ENCODE measurements around the gene PDXK. TPM values are rescaled to one million over a fixed set of nuclear protein-coding genes. Genes with fewer than 3 reads are reported as not detected.

PDXK gene
- polyA plus RNA-seq, 1 of the 3 experiments (the other 2 are of a cell fraction): 85.7 TPM

DNA sequence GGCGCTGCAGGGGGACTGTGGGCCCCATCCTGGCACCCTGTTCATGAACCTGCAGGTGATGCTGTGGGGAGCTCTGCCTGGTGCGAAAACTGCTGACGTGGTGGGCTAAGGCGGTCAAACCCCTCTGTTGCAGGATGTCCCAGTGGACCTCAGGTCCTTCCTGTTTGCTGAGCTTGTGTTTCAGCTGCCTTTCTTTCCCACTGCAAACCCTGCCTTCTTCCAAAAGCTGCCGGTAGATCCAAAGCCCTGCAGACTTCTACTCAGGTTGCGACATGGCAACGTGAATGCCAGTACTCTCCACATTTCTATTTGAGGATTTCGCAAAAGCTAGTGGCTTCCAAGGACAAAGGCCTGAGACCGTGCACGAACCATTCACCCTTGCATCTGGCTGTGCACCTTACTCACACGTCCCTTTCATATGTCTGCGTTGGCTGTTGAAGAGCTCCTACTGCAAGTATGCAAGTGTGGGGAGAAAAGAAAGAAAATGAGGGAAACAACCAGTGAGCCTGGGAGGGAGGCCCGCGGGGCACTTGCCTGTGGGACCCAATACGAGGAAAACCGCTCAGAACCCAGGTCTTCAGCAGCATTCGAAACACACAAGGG, 64.3 kb downstream of the PDXK start:
- TF ChIP-seq, protein P1, sequence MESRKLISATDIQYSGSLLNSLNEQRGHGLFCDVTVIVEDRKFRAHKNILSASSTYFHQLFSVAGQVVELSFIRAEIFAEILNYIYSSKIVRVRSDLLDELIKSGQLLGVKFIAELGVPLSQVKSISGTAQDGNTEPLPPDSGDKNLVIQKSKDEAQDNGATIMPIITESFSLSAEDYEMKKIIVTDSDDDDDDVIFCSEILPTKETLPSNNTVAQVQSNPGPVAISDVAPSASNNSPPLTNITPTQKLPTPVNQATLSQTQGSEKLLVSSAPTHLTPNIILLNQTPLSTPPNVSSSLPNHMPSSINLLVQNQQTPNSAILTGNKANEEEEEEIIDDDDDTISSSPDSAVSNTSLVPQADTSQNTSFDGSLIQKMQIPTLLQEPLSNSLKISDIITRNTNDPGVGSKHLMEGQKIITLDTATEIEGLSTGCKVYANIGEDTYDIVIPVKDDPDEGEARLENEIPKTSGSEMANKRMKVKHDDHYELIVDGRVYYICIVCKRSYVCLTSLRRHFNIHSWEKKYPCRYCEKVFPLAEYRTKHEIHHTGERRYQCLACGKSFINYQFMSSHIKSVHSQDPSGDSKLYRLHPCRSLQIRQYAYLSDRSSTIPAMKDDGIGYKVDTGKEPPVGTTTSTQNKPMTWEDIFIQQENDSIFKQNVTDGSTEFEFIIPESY (IDR thresholded peaks at IDR 0.05; ENCODE audit: borderline replicate concordance, low read depth): no peak
- Histone ChIP-seq H4K20me1 (ENCODE audit: insufficient read depth) (no peaks in the 10 kb centered on the region), H2AFZ (ENCODE audit: low read depth) (no peak overlapping the region), H3K36me3 (replicated peaks in 1 of 2; ENCODE audit: control insufficient read depth in 1 of 2, insufficient read depth in 2 of 2, low read length in 1 of 2) (no peaks in the 10 kb centered on the region), H3F3A (replicated peaks; ENCODE audit: insufficient read depth) (peaks cover 4% of the 10 kb centered on the region), H3K9me2 (no peaks in the 10 kb centered on the region), H3K4me3 (ENCODE audit: low read depth in 2 of 2, low read length in 1 of 2) (no peak overlapping the region), H3K27me3 (ENCODE audit: insufficient read depth) (no peaks in the 10 kb centered on the region), H3K9ac (no peak overlapping the region), H3K79me2 (ENCODE audit: insufficient read depth) (no peaks in the 10 kb centered on the region), H3K4me1 (ENCODE audit: control insufficient read depth in 1 of 2, insufficient read depth in 2 of 2, low read depth in 1 of 2, low read length in 1 of 2) (no peaks in the 10 kb centered on the region), H3K4me2 (no peak overlapping the region), H3K9me3 (no peaks in the 10 kb centered on the region), H3K27ac (ENCODE audit: low read depth in 2 of 2, low read length in 1 of 2) (no peak overlapping the region)
- ChIA-PET POLR2A (no interaction called here), CTCF (no interaction called here)
- 75% methylated on average over 17 of the region's 17 CpGs for WGBS (ENCODE audit: low lambda C conversion rate)
- no peak for DNase-seq

DNA sequence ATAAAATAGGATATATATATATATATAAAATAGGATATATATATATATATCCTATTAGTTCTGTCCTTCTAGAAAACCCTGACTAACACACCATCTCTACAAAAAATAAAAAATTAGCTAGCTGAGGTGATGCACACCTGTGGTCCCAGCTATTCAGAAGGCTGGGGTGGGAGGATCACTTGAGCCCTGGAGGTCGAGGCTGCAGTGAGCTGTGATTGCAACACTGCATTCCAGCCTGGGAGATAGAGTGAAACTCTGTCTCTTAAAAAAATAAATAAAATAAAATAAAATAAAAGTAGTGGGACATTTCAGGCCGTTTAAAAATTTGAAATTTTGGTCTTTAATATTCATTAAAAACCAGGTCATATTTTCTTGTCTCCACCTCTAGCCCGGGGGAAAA, 66.2 kb downstream of the PDXK start:
- no peak for TF ChIP-seq GATA2 (CRISPR knock-in tag; IDR thresholded peaks at IDR 0.05)
- no peak for TF ChIP-seq CHD2 (IDR thresholded peaks at IDR 0.05; ENCODE audit: low read length, partially characterized antibody)
- no peak for TF ChIP-seq FOXJ3 (CRISPR knock-in tag; IDR thresholded peaks at IDR 0.05)
- TF ChIP-seq, protein P2, sequence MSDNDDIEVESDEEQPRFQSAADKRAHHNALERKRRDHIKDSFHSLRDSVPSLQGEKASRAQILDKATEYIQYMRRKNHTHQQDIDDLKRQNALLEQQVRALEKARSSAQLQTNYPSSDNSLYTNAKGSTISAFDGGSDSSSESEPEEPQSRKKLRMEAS (IDR thresholded peaks at IDR 0.05; ENCODE audit: low read depth): no peak
- no peak for TF ChIP-seq TAF1 (IDR thresholded peaks at IDR 0.05; ENCODE audit: borderline replicate concordance, low read depth, low read length)
- ChIA-PET CTCF (no interaction called here), POLR2A (no interaction called here)
- 29% methylated on average over 3 of the region's 3 CpGs for WGBS (ENCODE audit: low lambda C conversion rate)
- Histone ChIP-seq H3K79me2 (ENCODE audit: insufficient read depth) (peaks cover 7% of the 10 kb centered on the region), H4K20me1 (ENCODE audit: insufficient read depth) (no peaks in the 10 kb centered on the region), H3K9me2 (no peaks in the 10 kb centered on the region), H3K4me3 (ENCODE audit: low read depth in 2 of 2, low read length in 1 of 2) (no peak overlapping the region), H3F3A (replicated peaks; ENCODE audit: insufficient read depth) (peaks cover 10% of the 10 kb centered on the region), H3K4me1 (ENCODE audit: control insufficient read depth in 1 of 2, insufficient read depth in 2 of 2, low read depth in 1 of 2, low read length in 1 of 2) (peaks cover 0 to under 1% of the 10 kb centered on the region in 2 experiments; a peak in 1 of 4 replicates), H3K27me3 (ENCODE audit: insufficient read depth) (no peaks in the 10 kb centered on the region), H2AFZ (ENCODE audit: low read depth) (no peak overlapping the region), H3K9ac (no peak overlapping the region), H3K27ac (ENCODE audit: low read depth in 2 of 2, low read length in 1 of 2) (no peak overlapping the region), H3K9me3 (no peaks in the 10 kb centered on the region), H3K36me3 (replicated peaks in 1 of 2; ENCODE audit: control insufficient read depth in 1 of 2, insufficient read depth in 2 of 2, low read length in 1 of 2) (no peaks in the 10 kb centered on the region), H3K4me2 (no peak overlapping the region)
- DNase-seq: no peak

DNA sequence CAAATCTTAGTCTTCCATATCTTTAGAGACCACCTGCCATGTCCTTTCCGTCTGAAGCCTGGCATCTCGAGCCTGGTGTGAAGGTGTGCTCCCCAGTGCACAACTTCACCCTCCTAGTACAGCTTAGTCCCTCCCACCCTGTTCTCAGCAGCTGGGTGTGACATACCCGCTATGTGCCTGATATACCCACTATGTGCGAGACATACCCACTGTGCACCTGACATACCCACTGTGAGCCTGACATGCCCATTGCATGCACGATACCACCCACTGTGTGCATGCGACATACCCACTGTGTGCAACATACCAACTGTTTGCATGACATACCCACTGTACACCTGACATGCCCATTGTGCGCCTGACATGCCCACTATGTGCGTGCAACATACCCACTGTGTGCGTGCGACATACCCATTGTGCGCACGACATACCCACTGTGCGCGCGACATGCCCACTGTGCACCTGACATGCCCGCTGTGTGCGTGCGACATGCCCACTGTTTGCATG, 67.4 kb downstream of the PDXK start:
- 77% methylated on average over 18 of the region's 18 CpGs for WGBS (ENCODE audit: low lambda C conversion rate)
- CTCF ChIA-PET: no interaction called here

More for the DNA sequence above, 67.4 kb downstream of the PDXK start:
- Histone ChIP-seq H3K36me3 (replicated peaks in 1 of 2; ENCODE audit: control insufficient read depth in 1 of 2, insufficient read depth in 2 of 2, low read length in 1 of 2) (no peaks in the 10 kb centered on the region), H3K4me2 (no peak overlapping the region), H3K79me2 (ENCODE audit: insufficient read depth) (peaks cover 20% of the 10 kb centered on the region), H3K27ac (ENCODE audit: low read depth in 2 of 2, low read length in 1 of 2) (no peak overlapping the region), H3K4me3 (ENCODE audit: low read depth in 2 of 2, low read length in 1 of 2) (no peak overlapping the region), H3F3A (replicated peaks; ENCODE audit: insufficient read depth) (peaks cover 10% of the 10 kb centered on the region), H4K20me1 (ENCODE audit: insufficient read depth) (peaks cover 4% of the 10 kb centered on the region), H3K27me3 (ENCODE audit: insufficient read depth) (no peaks in the 10 kb centered on the region), H2AFZ (ENCODE audit: low read depth) (no peak overlapping the region), H3K9ac (no peak overlapping the region), H3K9me3 (no peaks in the 10 kb centered on the region), H3K9me2 (no peaks in the 10 kb centered on the region), H3K4me1 (ENCODE audit: control insufficient read depth in 1 of 2, insufficient read depth in 2 of 2, low read depth in 1 of 2, low read length in 1 of 2) (peaks cover 10 to 11% of the 10 kb centered on the region in 2 experiments; a peak in 2 of 4 replicates)
- DNase-seq: no peak
- no peak for TF ChIP-seq FOSL2 (IDR thresholded peaks at IDR 0.05; ENCODE audit: borderline replicate concordance, low read depth)
- TF ChIP-seq RCOR1 (IDR thresholded peaks at IDR 0.05; ENCODE audit: low read length): no peak
- no peak for TF ChIP-seq SIN3A (IDR thresholded peaks at IDR 0.05; ENCODE audit: borderline replicate concordance, low read depth, low read length)
- TF ChIP-seq, protein P2 (IDR thresholded peaks at IDR 0.05; ENCODE audit: low read depth): no peak
- TF ChIP-seq SMC3 (IDR thresholded peaks at IDR 0.05; ENCODE audit: low read depth, low read length): no peak
- TF ChIP-seq YY1 (IDR thresholded peaks at IDR 0.05; ENCODE audit: low read depth): no peak
- TF ChIP-seq POLR2AphosphoS5 (IDR thresholded peaks at IDR 0.05; ENCODE audit: low read depth, low read length): no peak
- TF ChIP-seq ELF1 (IDR thresholded peaks at IDR 0.05): no peak
- no peak for TF ChIP-seq GABPA (IDR thresholded peaks at IDR 0.05; ENCODE audit: low read depth)
- POLR2A ChIA-PET: no interaction called here

Measured in SK-N-SH (cell line).